B cell (primary cell): ENCODE measurements around the gene ASB2.

Experiments used
- CTCF ChIP-seq: fragments of 200-600 bp; IDR thresholded peaks from one replicate; pipeline ENCODE4 v1.8.0; 2022; ENCODE audit warnings: antibody characterized with exemption, mild to moderate bottlenecking
- EZH2 ChIP-seq: IDR thresholded peaks from 2 replicates; pipeline ENCODE4 v1.6.1; 2012; ENCODE audit warnings: borderline replicate concordance, low read depth, mild to moderate bottlenecking, moderate library complexity, low read length; ENCODE audit not compliant: insufficient read depth, poor library complexity, severe bottlenecking

- TF ChIP-seq CTCF: no peak
- TF ChIP-seq EZH2: no peak
Observed at GRCh38 chr14:93997082-93997481, 20.7 kb upstream of the ASB2 start, which contains the start of gene CCDC197.
